ENCODE results near the gene TMLHE.

- TF ChIP-seq, protein P1, sequence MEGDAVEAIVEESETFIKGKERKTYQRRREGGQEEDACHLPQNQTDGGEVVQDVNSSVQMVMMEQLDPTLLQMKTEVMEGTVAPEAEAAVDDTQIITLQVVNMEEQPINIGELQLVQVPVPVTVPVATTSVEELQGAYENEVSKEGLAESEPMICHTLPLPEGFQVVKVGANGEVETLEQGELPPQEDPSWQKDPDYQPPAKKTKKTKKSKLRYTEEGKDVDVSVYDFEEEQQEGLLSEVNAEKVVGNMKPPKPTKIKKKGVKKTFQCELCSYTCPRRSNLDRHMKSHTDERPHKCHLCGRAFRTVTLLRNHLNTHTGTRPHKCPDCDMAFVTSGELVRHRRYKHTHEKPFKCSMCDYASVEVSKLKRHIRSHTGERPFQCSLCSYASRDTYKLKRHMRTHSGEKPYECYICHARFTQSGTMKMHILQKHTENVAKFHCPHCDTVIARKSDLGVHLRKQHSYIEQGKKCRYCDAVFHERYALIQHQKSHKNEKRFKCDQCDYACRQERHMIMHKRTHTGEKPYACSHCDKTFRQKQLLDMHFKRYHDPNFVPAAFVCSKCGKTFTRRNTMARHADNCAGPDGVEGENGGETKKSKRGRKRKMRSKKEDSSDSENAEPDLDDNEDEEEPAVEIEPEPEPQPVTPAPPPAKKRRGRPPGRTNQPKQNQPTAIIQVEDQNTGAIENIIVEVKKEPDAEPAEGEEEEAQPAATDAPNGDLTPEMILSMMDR (IDR thresholded peaks at IDR 0.05), result no peak
- TF ChIP-seq EZH2 (IDR thresholded peaks at IDR 0.05; ENCODE audit: borderline replicate concordance, insufficient read depth, low read depth, low read length, poor library complexity, severe bottlenecking), result no peak
These were observed 78.0 kb downstream of the TMLHE start for GRCh38 chrX:155534800-155535199.
